ENCODE results near the gene SLC6A3. TPM values are rescaled to one million over a fixed set of nuclear protein-coding genes. Genes with fewer than 3 reads are reported as not detected.

Gene SLC6A3
- total RNA-seq, 4 donors from 2014 or later: not detected

GRCh38 chr5:1344975-1345838, 100.0 kb downstream of the SLC6A3 start, which contains the start of gene CLPTM1L:
Gene CLPTM1L, minus strand, starts transcription at chr5:1345099. Its CDS starts 258 bp downstream, at chr5:1344841.
- H3K4me1 ChIP-seq: peaks cover 16 to 18% of the 10 kb centered on the region in 2 donors
- DNase-seq (peak; percentile 74 to 78), ATAC-seq (peak; percentile 91 to 95)
- intact Hi-C loops (cut with DNase I; ENCODE audit: low total_unique reads) (loop anchor here (1.0 to 10.0 kb wide), 4 partner anchors 21 to 456 kb away; partner anchors contain the start of genes BRD9, NDUFS6 and TRIP13), in situ Hi-C loops (cut with MboI; ENCODE audit: low sequenced_read_pairs in 4 of 4) (no loop called here)
- H3K27me3 ChIP-seq: no peaks in the 10 kb centered on the region
- H3K9me3 ChIP-seq: no peaks in the 10 kb centered on the region
- peak within 1 kb of the TSS; percentile 72 to 99 (median 82) for H3K4me3 ChIP-seq
- TF ChIP-seq, protein P1, sequence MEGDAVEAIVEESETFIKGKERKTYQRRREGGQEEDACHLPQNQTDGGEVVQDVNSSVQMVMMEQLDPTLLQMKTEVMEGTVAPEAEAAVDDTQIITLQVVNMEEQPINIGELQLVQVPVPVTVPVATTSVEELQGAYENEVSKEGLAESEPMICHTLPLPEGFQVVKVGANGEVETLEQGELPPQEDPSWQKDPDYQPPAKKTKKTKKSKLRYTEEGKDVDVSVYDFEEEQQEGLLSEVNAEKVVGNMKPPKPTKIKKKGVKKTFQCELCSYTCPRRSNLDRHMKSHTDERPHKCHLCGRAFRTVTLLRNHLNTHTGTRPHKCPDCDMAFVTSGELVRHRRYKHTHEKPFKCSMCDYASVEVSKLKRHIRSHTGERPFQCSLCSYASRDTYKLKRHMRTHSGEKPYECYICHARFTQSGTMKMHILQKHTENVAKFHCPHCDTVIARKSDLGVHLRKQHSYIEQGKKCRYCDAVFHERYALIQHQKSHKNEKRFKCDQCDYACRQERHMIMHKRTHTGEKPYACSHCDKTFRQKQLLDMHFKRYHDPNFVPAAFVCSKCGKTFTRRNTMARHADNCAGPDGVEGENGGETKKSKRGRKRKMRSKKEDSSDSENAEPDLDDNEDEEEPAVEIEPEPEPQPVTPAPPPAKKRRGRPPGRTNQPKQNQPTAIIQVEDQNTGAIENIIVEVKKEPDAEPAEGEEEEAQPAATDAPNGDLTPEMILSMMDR (IDR thresholded peaks at IDR 0.05 in 4 of 5, conservative IDR thresholded peaks at IDR 0.05 in 1 of 5): peak in 4 of 5 experiments; percentile 6 to 24 (median 19)
- peak; percentile 81 to 85 for TF ChIP-seq POLR2A (IDR thresholded peaks at IDR 0.05)
- H3K36me3 ChIP-seq: peaks cover 0 to 32% of the 10 kb centered on the region in 2 donors
- H3K27ac ChIP-seq: peak within 1 kb of the TSS; percentile 82 to 96 (median 86)

DNA sequence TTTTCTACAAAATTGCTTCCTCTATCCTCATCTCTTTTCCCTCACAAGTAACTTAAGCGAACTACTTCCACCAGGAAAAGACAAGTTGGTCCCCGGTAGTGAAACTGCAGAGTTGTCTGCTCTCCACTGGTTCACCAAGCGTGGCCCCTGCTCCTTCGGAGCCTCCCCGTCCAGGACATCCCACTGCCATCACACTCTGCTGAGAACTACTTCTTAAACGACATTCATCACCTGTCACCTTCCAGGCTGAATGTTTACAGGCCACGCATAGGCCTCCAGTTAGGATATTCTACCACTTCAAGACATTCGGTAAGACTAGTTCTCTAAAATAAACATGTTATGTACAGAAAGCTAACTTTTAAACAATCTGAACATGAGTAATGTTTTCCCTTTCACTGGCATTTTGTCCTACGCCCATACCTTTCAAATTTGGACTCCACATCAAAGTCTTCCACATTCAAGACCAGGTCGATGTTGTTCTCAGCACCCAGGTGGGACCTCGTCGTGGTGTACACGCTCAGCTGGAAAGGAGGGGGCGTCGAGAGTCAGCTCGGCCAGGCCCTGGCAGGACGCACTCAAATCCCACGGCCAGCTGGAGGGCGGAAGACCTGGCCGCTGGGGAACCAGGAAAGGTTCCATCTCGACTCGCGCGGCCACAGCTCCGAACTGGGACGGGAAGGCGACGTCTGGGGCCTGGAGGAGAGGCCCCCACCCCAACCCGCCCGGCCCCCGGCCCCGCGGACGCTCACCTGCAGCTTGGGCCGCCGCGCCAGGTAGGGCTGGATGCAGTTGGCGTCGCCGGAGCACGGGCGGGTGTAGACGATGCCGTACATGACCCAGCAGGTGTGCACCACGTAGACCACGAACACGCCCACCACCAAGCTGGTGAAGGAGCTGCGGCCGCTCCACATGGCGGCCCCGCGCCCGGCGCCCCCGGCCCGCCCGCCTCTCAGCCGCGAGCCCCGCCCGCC, 101.0 kb downstream of the SLC6A3 start:
- peak overlapping the region; percentile 67 to 74 (median 70) for H3K27ac ChIP-seq
- intact Hi-C loops (cut with DNase I; ENCODE audit: low total_unique reads) (loop anchor here (2.0 to 10.0 kb wide), 2 partner anchors 449 to 457 kb away; partner anchors contain the start of genes BRD9, NDUFS6 and TRIP13), in situ Hi-C loops (cut with MboI; ENCODE audit: low sequenced_read_pairs in 4 of 4) (no loop called here)
- no peaks in the 10 kb centered on the region for H3K9me3 ChIP-seq
- ATAC-seq (peak; percentile 12 to 26), DNase-seq (no peak)
- H3K4me3 ChIP-seq: peak overlapping the region; percentile 67 to 86 (median 76)
- TF ChIP-seq, protein P1 (IDR thresholded peaks at IDR 0.05 in 4 of 5, conservative IDR thresholded peaks at IDR 0.05 in 1 of 5): no peak
- TF ChIP-seq POLR2A (IDR thresholded peaks at IDR 0.05): no peak
- H3K27me3 ChIP-seq: no peaks in the 10 kb centered on the region
- H3K36me3 ChIP-seq: peaks cover 0 to 36% of the 10 kb centered on the region in 2 donors
- peaks cover 16 to 18% of the 10 kb centered on the region in 2 donors for H3K4me1 ChIP-seq

GRCh38 chr5:1343315-1343751, 101.9 kb downstream of the SLC6A3 start:
- no peak for TF ChIP-seq POLR2A (IDR thresholded peaks at IDR 0.05)
- TF ChIP-seq, protein P1 (IDR thresholded peaks at IDR 0.05 in 4 of 5, conservative IDR thresholded peaks at IDR 0.05 in 1 of 5): no peak
- peak overlapping the region in 3 of 4 donors; percentile 67 to 86 (median 79) for H3K4me3 ChIP-seq
- intact Hi-C loops (cut with DNase I; ENCODE audit: low total_unique reads): loop anchor here (10.0 kb wide), 1 partner anchor 449 kb away; the partner anchor contains the start of genes BRD9 and TRIP13
- H3K27me3 ChIP-seq: no peaks in the 10 kb centered on the region
- H3K4me1 ChIP-seq: peaks cover 16 to 18% of the 10 kb centered on the region in 2 donors
- H3K27ac ChIP-seq: no peak overlapping the region
- H3K36me3 ChIP-seq: peaks cover 0 to 44% of the 10 kb centered on the region in 2 donors
- H3K9me3 ChIP-seq: no peaks in the 10 kb centered on the region
- DNase-seq (no peak), ATAC-seq (no peak)
- in situ Hi-C loops (cut with MboI; ENCODE audit: low sequenced_read_pairs in 4 of 4): no loop called here

Other genes starting within 250 kb of the SLC6A3 start
- gene SLC6A19, start 243.8 kb downstream of the SLC6A3 start, total RNA-seq: under 1 TPM in 1 of 4 donors, not detected in 3; 0.05 TPM
- gene SLC6A18, start 220.1 kb downstream of the SLC6A3 start, total RNA-seq: not detected
- not detected for gene TERT, start 150.4 kb downstream of the SLC6A3 start, total RNA-seq
- gene CLPTM1L, start 100.3 kb downstream of the SLC6A3 start, total RNA-seq: 10 to 100 TPM; 29.4 to 41.0 (median 36.8) TPM
- 1 to 10 TPM; 1.4 to 9.2 (median 4.2) TPM for gene LPCAT1, start 78.5 kb upstream of the SLC6A3 start, total RNA-seq